ENCODE data around the gene CSTF3.
"Not testable (repeated sequence)": the region's sequence is repeated elsewhere in the genome, so short reads cannot be mapped to it uniquely, and the experiment has no call there.

DNA sequence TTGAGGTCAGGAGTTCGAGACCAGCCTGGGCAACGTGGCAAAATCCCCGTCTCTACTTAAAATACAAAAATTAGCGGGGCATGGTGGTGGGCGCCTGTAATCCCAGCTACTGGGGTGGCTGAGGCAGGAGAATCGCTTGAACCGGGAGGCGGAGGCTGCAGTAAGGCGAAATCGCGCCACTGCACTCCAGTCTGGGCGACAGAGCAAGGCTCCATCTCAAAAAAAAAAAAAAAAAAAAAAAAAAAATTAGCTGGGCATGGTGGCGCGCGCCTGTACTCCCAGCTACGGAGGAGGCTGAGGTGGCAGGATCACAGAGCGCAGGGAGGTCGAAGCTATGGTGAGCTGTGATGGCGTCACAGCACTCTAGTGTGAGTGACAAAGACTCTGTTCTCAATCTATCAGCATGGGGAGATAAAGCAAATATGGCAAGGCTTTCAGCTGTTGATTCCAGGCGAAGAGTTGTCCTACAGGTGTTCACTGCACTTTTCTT, 1.9 kb downstream of the CSTF3 start:
- TF ChIP-seq, protein P1, sequence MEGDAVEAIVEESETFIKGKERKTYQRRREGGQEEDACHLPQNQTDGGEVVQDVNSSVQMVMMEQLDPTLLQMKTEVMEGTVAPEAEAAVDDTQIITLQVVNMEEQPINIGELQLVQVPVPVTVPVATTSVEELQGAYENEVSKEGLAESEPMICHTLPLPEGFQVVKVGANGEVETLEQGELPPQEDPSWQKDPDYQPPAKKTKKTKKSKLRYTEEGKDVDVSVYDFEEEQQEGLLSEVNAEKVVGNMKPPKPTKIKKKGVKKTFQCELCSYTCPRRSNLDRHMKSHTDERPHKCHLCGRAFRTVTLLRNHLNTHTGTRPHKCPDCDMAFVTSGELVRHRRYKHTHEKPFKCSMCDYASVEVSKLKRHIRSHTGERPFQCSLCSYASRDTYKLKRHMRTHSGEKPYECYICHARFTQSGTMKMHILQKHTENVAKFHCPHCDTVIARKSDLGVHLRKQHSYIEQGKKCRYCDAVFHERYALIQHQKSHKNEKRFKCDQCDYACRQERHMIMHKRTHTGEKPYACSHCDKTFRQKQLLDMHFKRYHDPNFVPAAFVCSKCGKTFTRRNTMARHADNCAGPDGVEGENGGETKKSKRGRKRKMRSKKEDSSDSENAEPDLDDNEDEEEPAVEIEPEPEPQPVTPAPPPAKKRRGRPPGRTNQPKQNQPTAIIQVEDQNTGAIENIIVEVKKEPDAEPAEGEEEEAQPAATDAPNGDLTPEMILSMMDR (conservative IDR thresholded peaks at IDR 0.05), result not testable (repeated sequence)
- TF ChIP-seq ZFX (IDR thresholded peaks at IDR 0.05), result not testable (repeated sequence)

Data from C4-2B (cell line).